Activated CD4-positive, alpha-beta T cell treated with anti-CD3 and anti-CD28 coated beads for 36 hours (primary cell): Measurements from ENCODE around the gene MBOAT2. TPM values are rescaled to one million over a fixed set of nuclear protein-coding genes. Genes with fewer than 3 reads are reported as not detected.
A peak's percentile ranks its signal among the peaks of the same experiment; 100 is the strongest.

Experiments used
- ATAC-seq: fragments of 200-7000 bp; cut with Tn5 transposase; one replicate; pipeline ENCODE4 v1.10.0; 2021; ENCODE audit warnings: mild to moderate bottlenecking, moderate library complexity
- CTCF ChIA-PET: fragments of 350-600 bp; sonication (Branson Sonifier 250); formaldehyde crosslinking; loops from one replicate; lab custom pipeline; 2021; ENCODE audit warnings: antibody characterized with exemption; lab: Charles Lee
- POLR2A ChIA-PET: fragments of 350-600 bp; sonication (Branson Sonifier 250); formaldehyde crosslinking; loops from one replicate; lab custom pipeline; 2021; ENCODE audit warnings: antibody characterized with exemption, inconsistent platforms; lab: Charles Lee
- DNase-seq: peaks from one replicate; pipeline ENCODE4 v3.0.0-alpha.2; 2020
- H3K27ac Mint-ChIP-seq: one replicate; pipeline ENCODE4 v1.8.0; 2021; ENCODE audit warnings: mixed read lengths
- H3K27me3 Mint-ChIP-seq: one replicate; pipeline ENCODE4 v1.8.0; 2021; ENCODE audit warnings: mixed read lengths
- H3K36me3 Mint-ChIP-seq: one replicate; pipeline ENCODE4 v1.8.0; 2021; ENCODE audit warnings: low read depth, mixed read lengths
- H3K4me1 Mint-ChIP-seq: one replicate; pipeline ENCODE4 v1.8.0; 2021; ENCODE audit warnings: mixed read lengths
- H3K4me3 Mint-ChIP-seq: one replicate; pipeline ENCODE4 v1.8.0; 2021; ENCODE audit warnings: mild to moderate bottlenecking, moderate library complexity, mixed read lengths
- H3K9me3 Mint-ChIP-seq: one replicate; pipeline ENCODE4 v1.8.0; 2021; ENCODE audit warnings: low read depth, mixed read lengths
- intact Hi-C, 2 experiments: fragments of 100-400 bp; cut with DNase I in 1 of 2; cut with micrococcal nuclease in 1 of 2; formaldehyde crosslinking; loops; one replicate each; pipeline versions ENCODE4 v1.14.2 to v1.15.1; 2022 to 2024; cut with DNase I, micrococcal nuclease
- total RNA-seq, 2 experiments: library from RNA; stranded (reverse); gene quantifications; one replicate each; pipeline ENCODE4 v1.2.3, GENCODE V29; 2021

MBOAT2 gene
- total RNA-seq, 2 experiments from 2014 or later = 4.7 to 6.9 TPM

- no peaks in the 10 kb centered on the region for H3K36me3 Mint-ChIP-seq
- CTCF ChIA-PET = no interaction called here
- no peaks in the 10 kb centered on the region for H3K4me1 Mint-ChIP-seq
- no peak for ATAC-seq
- no peak for DNase-seq
- H3K27ac Mint-ChIP-seq = no peak overlapping the region
- H3K9me3 Mint-ChIP-seq = no peaks in the 10 kb centered on the region
- no peak overlapping the region for H3K4me3 Mint-ChIP-seq
- POLR2A ChIA-PET = no interaction called here
- peaks cover 2% of the 10 kb centered on the region for H3K27me3 Mint-ChIP-seq
- intact Hi-C loops = loop anchor here in 1 of 2 experiments (2.0 to 5.0 kb wide), 2 partner anchors 115 to 295 kb away; no protein-coding TSS in a partner anchor
Measured at GRCh38 chr2:8987410-8987809, 16.1 kb downstream of the MBOAT2 start.

GRCh38 chr2:8986327-8986976, 17.0 kb downstream of the MBOAT2 start:
- Mint-ChIP-seq H3K36me3 (no peaks in the 10 kb centered on the region), H3K27me3 (no peaks in the 10 kb centered on the region), H3K4me1 (no peaks in the 10 kb centered on the region), H3K27ac (no peak overlapping the region), H3K4me3 (no peak overlapping the region), H3K9me3 (no peaks in the 10 kb centered on the region)
- ChIA-PET CTCF (no interaction called here), POLR2A (no interaction called here)
- DNase-seq (peak; percentile 47), ATAC-seq (peak; percentile 51)
- intact Hi-C loops = loop anchor here in 1 of 2 experiments (2.0 to 5.0 kb wide), 2 partner anchors 114 to 294 kb away; no protein-coding TSS in a partner anchor

GRCh38 chr2:8985561-8986326, 17.7 kb downstream of the MBOAT2 start:
- CTCF ChIA-PET = interaction anchor here (1.6 kb wide), 1 partner anchor 1872 kb away, joined by 3 read pairs; no protein-coding TSS in a partner anchor
- Mint-ChIP-seq H3K27ac (no peak overlapping the region), H3K4me1 (no peaks in the 10 kb centered on the region), H3K27me3 (no peaks in the 10 kb centered on the region), H3K4me3 (no peak overlapping the region), H3K36me3 (no peaks in the 10 kb centered on the region), H3K9me3 (no peaks in the 10 kb centered on the region)
- DNase-seq (no peak), ATAC-seq (no peak)
- intact Hi-C loops = loop anchor here in 1 of 2 experiments (2.0 to 5.0 kb wide), 2 partner anchors 113 to 293 kb away; no protein-coding TSS in a partner anchor
- POLR2A ChIA-PET = no interaction called here

GRCh38 chr2:8984855-8985254, 18.6 kb downstream of the MBOAT2 start:
- Mint-ChIP-seq H3K4me3 (no peak overlapping the region), H3K9me3 (no peaks in the 10 kb centered on the region), H3K36me3 (no peaks in the 10 kb centered on the region), H3K4me1 (no peaks in the 10 kb centered on the region), H3K27ac (no peak overlapping the region), H3K27me3 (peaks cover 2% of the 10 kb centered on the region)
- intact Hi-C loops = loop anchor here in 1 of 2 experiments (5.0 kb wide), 1 partner anchor 113 kb away; no protein-coding TSS in a partner anchor
- no peak for DNase-seq
- ChIA-PET POLR2A (interaction anchor here (0.6 kb wide), 1 partner anchor 742 kb away, joined by 6 read pairs; no protein-coding TSS in a partner anchor), CTCF (interaction anchor here (1.6 kb wide), 1 partner anchor 1872 kb away, joined by 3 read pairs; no protein-coding TSS in a partner anchor)
- no peak for ATAC-seq

- no peak overlapping the region for H3K4me3 Mint-ChIP-seq
- intact Hi-C loops = no loop called here
- no peaks in the 10 kb centered on the region for H3K4me1 Mint-ChIP-seq
- DNase-seq = no peak
- no peak for ATAC-seq
- H3K9me3 Mint-ChIP-seq = no peaks in the 10 kb centered on the region
- CTCF ChIA-PET = interaction anchor here (1.6 kb wide), 1 partner anchor 1871 kb away, joined by 3 read pairs; no protein-coding TSS in a partner anchor
- H3K36me3 Mint-ChIP-seq = no peaks in the 10 kb centered on the region
- peaks cover 2% of the 10 kb centered on the region for H3K27me3 Mint-ChIP-seq
- H3K27ac Mint-ChIP-seq = no peak overlapping the region
- POLR2A ChIA-PET = interaction anchor here (0.5 kb wide), 1 partner anchor 745 kb away, joined by 3 read pairs; no protein-coding TSS in a partner anchor
Measured at GRCh38 chr2:8984157-8984556, 19.3 kb downstream of the MBOAT2 start.

- H3K27ac Mint-ChIP-seq = no peak overlapping the region
- no peak for ATAC-seq
- no peaks in the 10 kb centered on the region for H3K36me3 Mint-ChIP-seq
- no peaks in the 10 kb centered on the region for H3K9me3 Mint-ChIP-seq
- H3K4me1 Mint-ChIP-seq = no peaks in the 10 kb centered on the region
- CTCF ChIA-PET = no interaction called here
- peaks cover 2% of the 10 kb centered on the region for H3K27me3 Mint-ChIP-seq
- DNase-seq = no peak
- no peak overlapping the region for H3K4me3 Mint-ChIP-seq
- POLR2A ChIA-PET = no interaction called here
- intact Hi-C loops = no loop called here
Measured at GRCh38 chr2:8983571-8983970, 19.9 kb downstream of the MBOAT2 start.

GRCh38 chr2:8981876-8982275, 21.6 kb downstream of the MBOAT2 start:
- H3K36me3 Mint-ChIP-seq = no peaks in the 10 kb centered on the region
- H3K27ac Mint-ChIP-seq = no peak overlapping the region
- CTCF ChIA-PET = no interaction called here
- ATAC-seq = no peak
- no peaks in the 10 kb centered on the region for H3K4me1 Mint-ChIP-seq
- DNase-seq = no peak
- no peak overlapping the region for H3K4me3 Mint-ChIP-seq
- H3K9me3 Mint-ChIP-seq = no peaks in the 10 kb centered on the region
- peaks cover 2% of the 10 kb centered on the region for H3K27me3 Mint-ChIP-seq
- intact Hi-C loops = no loop called here
- POLR2A ChIA-PET = no interaction called here

- H3K27me3 Mint-ChIP-seq = peaks cover 2% of the 10 kb centered on the region
- H3K27ac Mint-ChIP-seq = no peak overlapping the region
- POLR2A ChIA-PET = no interaction called here
- CTCF ChIA-PET = no interaction called here
- H3K36me3 Mint-ChIP-seq = no peaks in the 10 kb centered on the region
- intact Hi-C loops = no loop called here
- no peaks in the 10 kb centered on the region for H3K4me1 Mint-ChIP-seq
- no peak for ATAC-seq
- H3K9me3 Mint-ChIP-seq = no peaks in the 10 kb centered on the region
- H3K4me3 Mint-ChIP-seq = no peak overlapping the region
- no peak for DNase-seq
Measured at GRCh38 chr2:8980096-8980495, 23.4 kb downstream of the MBOAT2 start.

- intact Hi-C loops = no loop called here
- ATAC-seq = no peak
- Mint-ChIP-seq H3K36me3 (no peaks in the 10 kb centered on the region), H3K4me3 (no peak overlapping the region), H3K27ac (no peak overlapping the region), H3K4me1 (no peaks in the 10 kb centered on the region), H3K9me3 (no peaks in the 10 kb centered on the region), H3K27me3 (peaks cover 2% of the 10 kb centered on the region)
- no peak for DNase-seq
- ChIA-PET POLR2A (no interaction called here), CTCF (no interaction called here)
Measured at GRCh38 chr2:8977758-8978157, 25.7 kb downstream of the MBOAT2 start.

- ATAC-seq = peak; percentile 23
- Mint-ChIP-seq H3K9me3 (no peaks in the 10 kb centered on the region), H3K27ac (no peak overlapping the region), H3K36me3 (no peaks in the 10 kb centered on the region), H3K4me1 (no peaks in the 10 kb centered on the region), H3K27me3 (peaks cover 2% of the 10 kb centered on the region), H3K4me3 (no peak overlapping the region)
- intact Hi-C loops = no loop called here
- DNase-seq = no peak
- ChIA-PET CTCF (no interaction called here), POLR2A (no interaction called here)
Measured at GRCh38 chr2:8976442-8977259, 26.8 kb downstream of the MBOAT2 start.

GRCh38 chr2:8974016-8974415, 29.5 kb downstream of the MBOAT2 start:
- H3K4me3 Mint-ChIP-seq = no peak overlapping the region
- ATAC-seq = no peak
- H3K9me3 Mint-ChIP-seq = peaks cover 3% of the 10 kb centered on the region
- ChIA-PET CTCF (no interaction called here), POLR2A (no interaction called here)
- no peaks in the 10 kb centered on the region for H3K4me1 Mint-ChIP-seq
- DNase-seq = no peak
- H3K27me3 Mint-ChIP-seq = peaks cover 2% of the 10 kb centered on the region
- intact Hi-C loops = no loop called here
- H3K27ac Mint-ChIP-seq = no peak overlapping the region
- H3K36me3 Mint-ChIP-seq = no peaks in the 10 kb centered on the region
